D341Med (cell line): ENCODE data around the gene PKNOX1.
"Not testable (repeated sequence)": the region's sequence is repeated elsewhere in the genome, so short reads cannot be mapped to it uniquely, and the experiment has no call there.

ENCODE experiments used
- DNase-seq: peaks from one replicate; pipeline ENCODE4 v3.0.0; 2012; ENCODE audit warnings: low spot score

PKNOX1 gene, protein sequence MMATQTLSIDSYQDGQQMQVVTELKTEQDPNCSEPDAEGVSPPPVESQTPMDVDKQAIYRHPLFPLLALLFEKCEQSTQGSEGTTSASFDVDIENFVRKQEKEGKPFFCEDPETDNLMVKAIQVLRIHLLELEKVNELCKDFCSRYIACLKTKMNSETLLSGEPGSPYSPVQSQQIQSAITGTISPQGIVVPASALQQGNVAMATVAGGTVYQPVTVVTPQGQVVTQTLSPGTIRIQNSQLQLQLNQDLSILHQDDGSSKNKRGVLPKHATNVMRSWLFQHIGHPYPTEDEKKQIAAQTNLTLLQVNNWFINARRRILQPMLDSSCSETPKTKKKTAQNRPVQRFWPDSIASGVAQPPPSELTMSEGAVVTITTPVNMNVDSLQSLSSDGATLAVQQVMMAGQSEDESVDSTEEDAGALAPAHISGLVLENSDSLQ

DNA sequence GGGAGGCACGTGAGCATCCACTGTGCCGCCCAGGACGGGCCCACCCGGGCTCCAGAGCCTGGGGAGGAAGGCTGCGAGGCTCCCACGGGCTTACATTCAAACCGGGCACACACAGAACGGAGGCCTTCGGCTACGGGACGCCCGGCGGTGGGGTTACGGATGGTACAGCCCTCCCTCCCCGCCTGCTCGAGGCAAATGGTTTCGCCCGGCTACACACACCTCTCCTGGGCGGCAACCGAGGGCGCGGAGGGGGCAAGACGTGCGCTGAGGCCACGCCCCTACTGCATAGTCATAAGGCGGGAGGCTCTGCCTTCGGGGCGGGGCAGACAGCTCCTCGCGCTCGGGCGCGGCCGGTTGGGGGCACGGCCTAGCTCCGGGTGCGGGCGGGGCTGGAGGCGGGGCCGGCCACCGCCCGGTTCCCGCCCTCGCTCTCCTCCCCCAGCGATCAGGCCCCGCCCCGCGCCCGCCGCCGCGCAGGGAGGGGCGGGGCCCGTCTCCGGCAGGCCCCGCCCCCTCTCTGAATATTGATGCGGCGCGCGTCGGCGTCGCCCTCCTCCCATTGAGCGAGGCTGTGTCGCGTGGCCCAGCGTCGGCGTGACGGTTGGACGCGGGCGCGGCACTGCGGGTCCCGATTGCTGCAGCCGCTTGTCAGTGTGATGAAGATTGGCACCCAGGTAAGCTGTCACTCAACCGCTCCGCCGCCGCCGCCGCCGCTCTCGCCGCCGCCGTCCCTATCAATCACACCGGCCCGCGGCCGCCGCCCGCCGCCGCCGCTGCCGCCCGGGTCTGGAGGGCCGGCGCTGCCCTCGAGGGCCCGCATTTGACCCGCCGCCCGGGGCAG is at the start of gene PKNOX1:
Gene PKNOX1 (plus strand): TSS at position 572 of the 841 bp plus-strand sequence. CDS start 29,820 bp downstream, outside the sequence.
- peak; percentile 99 for DNase-seq

DNA sequence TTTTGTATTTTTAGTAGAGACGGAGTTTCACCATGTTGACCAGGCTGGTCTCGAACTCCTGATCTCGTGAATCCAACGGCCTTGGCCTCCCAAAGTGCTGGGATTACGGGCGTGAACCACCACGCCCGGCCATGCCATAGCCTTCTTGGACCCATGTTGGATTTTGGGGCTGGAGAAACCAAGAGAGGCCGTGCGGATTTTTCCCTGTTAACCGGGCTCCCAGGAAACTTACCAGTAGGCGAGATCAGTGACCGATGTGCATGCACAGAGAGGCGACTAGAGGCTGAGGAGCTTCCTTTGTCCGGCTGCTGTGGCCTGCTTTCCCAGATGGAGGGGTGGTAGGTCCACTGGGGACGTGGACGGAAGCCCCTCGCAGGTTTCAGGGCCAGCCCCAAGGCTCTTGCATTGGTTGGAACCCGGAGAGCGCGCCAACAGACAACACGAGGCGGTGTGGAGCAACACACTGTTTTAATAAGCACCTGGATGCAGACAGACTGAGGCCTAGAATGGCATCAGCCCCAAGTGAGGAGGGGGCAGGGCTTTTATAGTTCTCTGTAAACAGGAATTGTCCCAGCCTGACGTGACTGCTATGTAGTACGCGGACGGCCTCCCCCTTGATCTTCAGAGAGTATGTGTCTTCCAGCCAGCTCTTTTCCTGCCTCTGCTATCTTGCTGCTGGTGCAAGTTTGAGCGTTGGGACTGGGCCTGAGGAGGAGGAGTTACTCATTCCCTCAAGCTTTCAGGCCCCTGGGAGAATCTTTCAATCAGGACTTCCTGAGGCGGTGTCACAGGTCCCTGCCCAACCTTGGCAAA is 49.0 kb upstream of the PKNOX1 start, which contains the start of gene ERVH48-1:
Gene ERVH48-1 (minus strand): TSS at position 517 of the 813 bp plus-strand sequence. CDS start 6,624 bp downstream, outside the sequence.
- DNase-seq = no peak

DNA sequence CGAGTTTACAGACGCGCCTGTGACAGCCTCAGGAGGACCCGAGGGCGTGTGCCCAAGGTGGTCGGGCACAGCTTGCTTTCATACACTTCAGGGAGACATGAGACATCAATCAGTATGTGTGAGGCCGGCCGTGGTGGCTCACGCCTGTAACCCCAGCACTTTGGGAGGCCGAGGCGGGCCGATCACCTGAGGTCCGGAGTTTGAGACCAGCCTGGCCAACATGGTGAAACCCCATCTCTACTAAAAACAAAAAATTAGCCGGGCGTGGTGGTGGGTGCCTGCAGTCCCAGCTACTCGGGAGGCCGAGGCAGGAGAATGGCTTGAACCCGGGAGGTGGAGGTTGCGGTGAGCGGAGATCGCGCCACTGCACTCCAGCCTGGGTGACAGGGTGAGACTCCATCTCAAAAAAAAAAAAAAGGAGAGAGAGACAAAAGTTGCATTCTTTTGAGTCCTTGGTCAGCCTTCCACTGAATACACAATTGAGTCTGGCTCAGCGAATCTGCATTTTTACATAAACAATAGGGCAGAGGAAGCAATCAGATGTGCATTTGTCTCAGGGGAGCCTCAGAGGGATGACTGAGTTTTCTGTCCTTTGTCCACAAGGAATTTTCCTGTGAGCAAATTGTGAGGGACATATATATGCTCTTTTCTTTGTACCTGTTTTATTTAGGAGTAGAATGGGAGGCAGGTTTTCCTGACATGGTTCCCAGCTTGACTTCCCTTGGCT is 46.7 kb upstream of the PKNOX1 start:
- not testable (repeated sequence) for DNase-seq

DNA sequence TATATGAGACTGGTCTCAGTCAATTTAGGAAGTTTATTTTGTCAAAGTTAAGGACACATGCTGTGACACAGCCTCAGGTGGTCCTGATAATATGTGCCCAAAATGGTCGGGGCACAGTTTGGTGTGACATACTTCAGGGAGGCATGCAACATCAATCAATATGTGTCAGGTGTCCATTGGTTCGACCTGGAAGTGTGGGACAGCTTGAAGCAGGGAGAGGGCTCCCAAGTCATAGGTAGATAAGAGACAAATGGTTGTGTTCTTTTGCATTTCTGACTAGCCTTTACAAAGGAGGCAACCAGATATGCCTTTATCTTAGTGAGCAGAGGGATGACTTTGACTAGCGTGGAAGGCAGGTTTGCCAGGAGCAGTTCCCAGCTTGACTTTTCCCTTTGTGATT is 44.4 kb upstream of the PKNOX1 start:
- DNase-seq = no peak

DNA sequence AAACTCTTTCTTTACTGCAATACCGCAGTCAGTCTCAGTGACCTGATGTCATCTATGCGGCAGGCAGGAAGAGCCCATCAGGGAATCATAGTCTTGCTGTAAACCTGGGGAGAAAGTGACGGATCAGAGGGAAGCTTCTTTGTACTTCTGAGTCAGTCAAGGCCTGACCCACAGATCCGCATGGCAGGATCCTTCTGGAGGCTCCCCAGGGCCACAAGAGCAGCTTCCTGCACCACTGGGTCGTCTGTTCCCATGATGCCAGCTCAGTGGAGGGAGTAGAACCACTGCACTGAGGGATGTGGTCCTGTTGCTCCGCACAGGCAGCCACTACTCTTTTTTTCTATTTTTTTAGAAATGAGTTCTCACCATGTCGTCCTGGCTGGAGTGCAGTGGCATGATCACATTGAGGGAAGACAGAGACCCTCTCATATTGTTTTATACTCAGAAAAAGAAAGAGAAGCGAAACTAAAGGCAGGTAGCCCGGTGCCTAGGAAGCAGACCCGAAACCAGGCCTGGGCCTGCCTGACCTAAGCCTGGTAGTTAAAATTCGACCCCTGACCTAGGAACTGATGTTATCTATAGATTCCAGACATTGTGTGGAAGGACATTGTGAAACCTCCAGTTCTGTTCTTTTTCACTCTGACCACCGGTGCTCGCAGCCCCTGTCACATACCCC is 42.7 kb upstream of the PKNOX1 start:
- DNase-seq = no peak

DNA sequence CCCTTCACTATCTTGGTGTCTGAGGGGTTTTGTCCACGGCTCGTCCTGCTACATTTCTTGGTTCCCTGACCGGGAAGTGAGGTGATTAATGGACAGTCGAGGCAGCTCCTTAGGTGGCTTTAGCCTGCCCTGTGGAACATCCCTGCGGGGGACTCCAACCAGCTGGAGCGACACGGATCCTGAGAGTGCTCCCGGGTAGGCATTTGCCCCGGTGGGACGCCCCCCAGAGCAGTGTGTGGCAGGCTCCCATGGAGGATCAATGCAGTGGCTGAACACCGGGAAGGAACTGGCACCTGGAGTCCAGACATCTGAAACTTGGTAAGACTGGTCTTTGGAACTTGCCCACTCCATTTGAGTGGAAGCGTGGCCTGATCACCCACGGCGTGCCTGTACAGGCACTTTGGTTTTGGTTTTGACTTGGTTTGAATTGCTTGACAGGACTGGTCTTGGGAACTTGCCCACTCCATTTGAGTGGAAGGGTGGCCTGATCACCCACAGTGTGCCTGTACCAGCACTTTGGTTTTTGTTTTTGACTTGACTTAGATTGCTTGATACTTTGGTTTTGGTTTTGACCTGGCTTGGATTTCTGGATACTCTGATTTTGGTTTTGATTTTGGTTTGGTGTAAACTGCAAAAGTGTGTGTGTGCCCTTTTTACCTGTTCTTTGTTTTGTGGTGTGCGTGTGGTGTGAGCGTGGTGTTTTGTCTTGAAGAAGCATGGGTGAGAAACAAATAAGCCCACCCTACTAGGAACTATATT is 41.8 kb upstream of the PKNOX1 start:
- not testable (repeated sequence) for DNase-seq

DNA sequence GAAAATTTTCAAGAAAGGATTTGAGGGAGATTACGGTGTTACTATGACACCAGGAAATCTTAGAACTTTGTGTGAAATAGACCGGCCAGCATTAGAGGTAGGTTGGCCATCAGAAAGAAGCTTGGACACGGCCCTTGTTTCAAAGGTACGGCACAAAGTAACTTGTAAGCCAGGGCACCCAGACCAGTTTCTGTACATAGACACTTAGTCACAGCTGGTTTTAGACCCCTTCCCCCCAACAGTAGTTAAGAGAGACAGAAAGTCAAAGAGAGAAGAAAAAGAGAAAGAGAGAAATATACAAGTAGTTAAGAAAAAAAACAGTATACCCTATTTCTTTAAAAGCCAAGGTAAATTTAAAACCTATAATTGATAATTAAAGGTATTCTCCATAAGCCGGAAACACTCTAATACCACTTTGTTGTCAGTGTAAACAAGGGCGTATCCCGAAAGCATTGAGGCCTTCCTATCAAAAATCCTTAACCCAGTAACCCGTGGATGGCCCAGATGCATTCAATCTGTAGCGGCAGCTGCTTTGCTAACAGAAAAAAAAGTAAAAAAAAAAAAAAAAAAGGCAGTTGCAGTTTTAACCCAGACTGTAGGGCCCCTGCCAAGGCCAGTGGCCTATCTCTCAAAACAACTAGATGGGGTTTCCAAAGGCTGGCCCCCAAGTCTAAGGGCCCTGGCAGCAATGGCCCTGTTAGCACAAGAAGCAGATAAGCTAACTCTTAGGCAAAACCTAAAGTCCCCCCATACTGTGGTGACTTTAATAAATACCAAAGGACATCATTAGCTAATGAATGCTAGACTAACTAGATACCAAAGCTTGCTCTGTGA is 41.0 kb upstream of the PKNOX1 start:
- not testable (repeated sequence) for DNase-seq

DNA sequence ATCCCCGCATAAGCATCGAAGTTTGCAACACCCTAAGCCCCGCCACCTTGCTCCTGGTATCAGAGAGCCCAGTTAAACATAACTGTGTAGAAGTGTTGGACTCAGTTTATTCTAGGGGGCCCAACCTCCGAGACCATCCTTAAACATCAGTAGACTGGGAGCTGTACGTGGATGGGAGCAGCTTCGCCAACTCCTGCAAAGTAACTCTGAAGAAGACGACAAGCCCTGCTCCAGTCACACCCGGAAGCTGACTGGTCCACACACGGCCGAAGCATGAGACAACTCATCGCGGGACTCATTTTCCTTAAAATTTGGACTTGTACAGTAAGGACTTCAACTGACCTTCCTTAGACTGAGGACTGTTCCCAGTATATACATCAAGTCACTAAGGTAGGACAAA is 40.4 kb upstream of the PKNOX1 start:
- DNase-seq = not testable (repeated sequence)

DNA sequence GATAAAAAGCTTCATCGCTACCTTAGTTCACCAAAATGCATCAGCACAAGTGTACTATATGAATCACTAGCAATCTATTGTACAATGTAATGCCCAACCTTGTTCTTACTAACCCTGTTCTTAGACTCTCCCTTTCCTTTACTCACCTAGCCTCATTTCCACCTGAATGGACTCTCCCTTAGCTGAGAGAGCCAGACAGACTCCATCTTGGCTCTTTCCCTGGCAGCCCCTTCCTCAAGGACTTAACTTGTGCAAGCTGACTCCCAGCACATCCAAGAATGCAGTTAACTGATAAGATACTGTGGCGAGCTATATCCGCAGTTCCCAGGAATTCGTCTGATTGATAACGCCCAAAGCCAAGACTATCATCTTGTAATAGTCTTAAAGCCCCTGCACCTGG is 38.0 kb upstream of the PKNOX1 start:
- not testable (repeated sequence) for DNase-seq

DNA sequence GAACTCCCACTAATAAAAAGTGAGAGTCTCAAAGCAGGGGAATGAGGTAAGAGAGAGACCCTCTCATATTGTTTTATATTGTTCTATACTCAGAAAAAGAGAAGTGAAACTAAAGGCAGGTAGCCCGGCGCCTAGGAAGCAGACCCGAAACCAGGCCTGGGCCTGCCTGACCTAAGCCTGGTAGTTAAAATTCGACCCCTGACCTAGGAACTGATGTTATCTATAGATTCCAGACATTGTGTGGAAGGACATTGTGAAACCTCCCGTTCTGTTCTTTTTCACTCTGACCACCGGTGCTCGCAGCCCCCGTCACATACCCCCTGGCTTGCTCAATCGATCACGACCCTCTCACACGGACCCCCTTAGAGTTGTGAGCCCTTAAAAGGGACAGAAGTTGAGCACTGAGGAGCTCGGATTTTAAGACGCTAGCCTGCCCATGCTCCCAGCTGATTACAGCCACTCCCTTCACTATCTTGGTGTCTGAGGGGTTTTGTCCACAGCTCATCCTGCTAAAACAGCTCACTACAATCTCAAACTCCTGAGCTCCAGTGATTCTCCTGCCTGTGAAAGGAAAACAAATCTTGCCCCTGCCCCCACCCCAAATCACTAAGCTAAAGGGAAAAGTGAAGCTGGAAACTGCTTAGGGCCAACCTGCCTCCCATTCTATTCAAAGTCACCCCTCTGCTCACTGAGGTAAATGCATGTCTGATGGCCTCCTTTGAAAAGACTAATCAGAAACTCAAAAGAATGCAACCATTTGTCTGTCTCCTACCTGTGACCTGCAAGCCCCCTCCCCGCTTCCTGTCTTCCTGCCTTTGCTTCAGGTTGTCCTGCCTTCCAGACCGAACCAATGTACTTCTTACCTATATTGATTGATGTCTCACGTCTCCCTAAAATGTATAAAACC is 37.1 kb upstream of the PKNOX1 start:
- DNase-seq = not testable (repeated sequence)

DNA sequence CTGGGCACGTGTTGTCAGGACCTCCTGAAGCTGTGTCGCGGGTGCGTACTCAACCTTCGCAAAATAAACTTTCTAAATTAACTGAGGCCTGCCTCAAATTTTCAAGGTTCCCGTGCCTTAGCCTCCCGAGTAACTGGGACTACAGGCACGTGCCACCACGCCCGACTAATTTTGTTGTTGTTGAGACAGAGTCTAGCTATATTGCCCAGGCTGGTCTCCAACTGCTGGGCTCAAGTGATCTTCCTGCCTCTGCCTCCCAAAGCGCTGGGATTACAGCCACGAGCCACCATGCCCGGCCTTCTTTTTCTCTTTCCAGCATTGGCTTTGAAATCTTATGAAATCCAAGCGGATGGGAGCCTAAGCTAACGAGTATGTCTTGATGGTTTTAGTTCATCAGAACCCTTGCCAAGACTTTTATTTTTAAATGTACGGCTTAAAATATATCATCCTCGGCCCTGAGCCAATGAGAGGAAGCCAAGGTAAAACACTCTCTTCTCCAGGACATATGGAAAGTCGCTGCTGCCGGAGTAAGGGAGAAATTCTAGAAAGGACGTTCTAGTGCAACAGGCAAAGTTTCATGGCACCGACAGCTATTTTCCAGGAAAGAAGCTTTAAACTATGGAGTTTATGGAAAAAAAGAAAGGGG is 36.3 kb upstream of the PKNOX1 start:
- no peak for DNase-seq

DNA sequence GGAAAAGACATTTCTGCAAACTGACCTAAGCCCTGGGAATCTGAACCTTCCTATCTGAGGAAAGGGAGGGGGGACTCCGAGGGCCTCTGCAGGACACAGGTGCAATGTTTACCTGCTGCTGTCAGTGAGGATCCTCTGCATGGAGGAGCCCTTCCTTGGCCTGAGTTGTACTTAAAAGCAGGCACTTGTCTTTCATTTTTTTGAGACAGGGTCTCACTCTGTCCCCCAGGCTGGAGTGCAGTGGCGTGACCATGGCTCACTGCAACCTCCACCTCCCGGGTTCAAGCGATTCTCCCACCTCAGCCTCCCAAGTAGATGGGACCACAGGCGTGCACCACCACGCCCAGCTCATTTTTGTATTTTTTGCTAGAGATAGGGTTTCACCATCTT is 35.8 kb upstream of the PKNOX1 start:
- not testable (repeated sequence) for DNase-seq

DNA sequence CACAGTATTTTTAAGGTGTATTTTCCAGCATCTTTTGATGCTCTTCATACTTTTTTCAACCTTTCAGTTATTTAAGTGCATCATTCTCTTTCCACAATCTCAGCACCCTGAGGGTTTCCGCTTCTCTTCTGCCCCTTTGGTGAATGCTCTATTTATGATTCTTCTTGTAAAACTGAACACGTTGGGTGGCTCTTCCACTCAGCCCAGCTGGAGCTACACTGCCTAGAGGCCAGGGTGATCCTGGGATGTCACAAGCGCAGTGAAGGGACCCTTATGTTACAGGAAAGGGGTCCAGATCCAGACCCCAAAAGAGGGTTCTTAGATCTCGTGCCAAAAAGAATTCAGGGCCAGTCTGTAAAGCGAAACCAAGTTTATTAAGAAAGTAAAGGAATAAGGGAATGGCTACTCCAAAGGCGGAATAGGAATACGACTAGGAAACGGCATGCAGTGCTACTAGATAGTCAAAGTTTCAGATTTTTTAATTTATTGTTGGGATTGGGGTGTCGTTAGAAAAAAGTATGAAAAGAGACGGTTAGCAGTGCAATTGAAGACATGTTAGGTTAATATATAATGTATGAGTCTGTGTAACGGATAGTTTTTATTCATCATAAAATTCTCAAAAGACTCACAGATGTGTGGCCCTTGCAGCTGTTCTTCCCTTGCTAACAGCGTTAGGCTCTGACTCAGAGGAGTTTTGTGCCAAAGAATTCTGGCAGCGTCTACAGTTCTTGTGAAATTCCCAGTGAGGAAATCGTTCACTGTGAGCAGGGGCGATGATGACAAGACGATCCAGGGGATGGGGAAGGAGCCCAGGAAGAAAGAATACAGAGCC is 34.6 kb upstream of the PKNOX1 start:
- DNase-seq = no peak

DNA sequence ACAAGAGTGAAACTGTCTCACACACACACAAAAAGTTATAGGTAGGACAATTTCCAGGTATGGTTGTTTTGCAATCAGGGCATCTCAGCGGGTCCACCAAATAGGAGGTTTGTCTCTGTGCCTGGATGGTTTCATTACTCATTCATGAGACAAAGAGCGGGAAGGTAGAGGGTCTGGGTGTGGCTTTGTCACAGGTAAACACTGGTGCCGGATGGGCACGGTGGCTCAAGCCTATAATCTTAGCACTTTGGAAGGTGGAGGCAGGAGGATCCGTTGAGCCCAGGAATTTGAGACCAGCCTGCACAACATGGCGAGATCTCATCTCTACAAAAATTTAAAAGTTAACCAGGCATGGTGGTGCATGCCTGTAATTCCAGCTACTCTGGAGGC is 32.7 kb upstream of the PKNOX1 start:
- DNase-seq = no peak

DNA sequence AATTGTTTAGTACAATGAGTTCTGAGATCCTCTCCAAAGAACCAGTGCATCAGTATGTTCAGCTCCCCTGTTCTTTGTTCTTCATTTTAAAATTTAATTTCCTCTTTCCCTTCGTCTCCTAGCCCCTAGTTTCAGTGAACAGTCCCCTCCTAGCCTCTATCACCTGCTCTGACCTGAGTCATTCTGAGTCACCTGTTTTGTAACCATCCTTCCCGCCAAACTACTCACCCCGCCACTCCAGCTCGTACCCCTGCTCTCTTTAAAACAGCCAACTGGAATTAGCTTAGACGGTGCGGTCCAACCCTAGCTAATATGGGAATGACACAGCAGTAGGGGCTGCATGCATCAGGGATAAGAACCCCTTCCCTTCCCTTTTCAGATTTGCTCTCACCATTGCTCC is 32.1 kb upstream of the PKNOX1 start:
- no peak for DNase-seq

DNA sequence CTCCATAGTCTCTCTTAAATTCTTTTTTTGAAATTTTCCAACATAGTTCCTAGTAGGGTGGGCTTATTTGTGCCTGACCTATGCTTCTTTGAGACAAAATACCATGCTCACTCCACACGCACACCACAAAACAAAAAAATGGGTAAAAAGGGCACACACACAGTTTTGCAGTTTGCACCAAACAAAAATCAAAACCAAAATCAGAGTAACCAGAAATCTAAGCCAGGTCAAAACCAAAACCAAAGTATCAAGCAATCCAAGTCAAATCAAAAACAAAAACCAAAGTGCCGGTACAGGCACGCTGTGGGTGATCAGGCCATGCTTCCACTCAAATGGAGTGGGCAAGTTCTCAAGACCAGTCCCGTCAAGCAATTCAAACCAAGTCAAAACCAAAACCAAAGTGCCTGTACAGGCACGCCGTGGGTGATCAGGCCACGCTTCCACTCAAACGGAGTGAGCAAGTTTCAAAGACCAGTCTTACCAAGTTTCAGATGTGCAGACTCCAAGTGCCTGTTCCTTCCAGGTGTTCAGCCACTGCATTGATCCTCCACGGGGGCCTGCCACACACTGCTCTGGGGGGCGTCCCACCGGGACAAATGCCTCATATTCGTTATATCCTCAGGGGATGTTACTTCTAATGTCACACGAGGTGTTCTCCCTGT is 25.1 kb upstream of the PKNOX1 start:
- not testable (repeated sequence) for DNase-seq
